ENCODE measurements around the gene IRS2.

GRCh38 chr13:109733550-109733949, 52.8 kb downstream of the IRS2 start:
- TF ChIP-seq, protein P1, sequence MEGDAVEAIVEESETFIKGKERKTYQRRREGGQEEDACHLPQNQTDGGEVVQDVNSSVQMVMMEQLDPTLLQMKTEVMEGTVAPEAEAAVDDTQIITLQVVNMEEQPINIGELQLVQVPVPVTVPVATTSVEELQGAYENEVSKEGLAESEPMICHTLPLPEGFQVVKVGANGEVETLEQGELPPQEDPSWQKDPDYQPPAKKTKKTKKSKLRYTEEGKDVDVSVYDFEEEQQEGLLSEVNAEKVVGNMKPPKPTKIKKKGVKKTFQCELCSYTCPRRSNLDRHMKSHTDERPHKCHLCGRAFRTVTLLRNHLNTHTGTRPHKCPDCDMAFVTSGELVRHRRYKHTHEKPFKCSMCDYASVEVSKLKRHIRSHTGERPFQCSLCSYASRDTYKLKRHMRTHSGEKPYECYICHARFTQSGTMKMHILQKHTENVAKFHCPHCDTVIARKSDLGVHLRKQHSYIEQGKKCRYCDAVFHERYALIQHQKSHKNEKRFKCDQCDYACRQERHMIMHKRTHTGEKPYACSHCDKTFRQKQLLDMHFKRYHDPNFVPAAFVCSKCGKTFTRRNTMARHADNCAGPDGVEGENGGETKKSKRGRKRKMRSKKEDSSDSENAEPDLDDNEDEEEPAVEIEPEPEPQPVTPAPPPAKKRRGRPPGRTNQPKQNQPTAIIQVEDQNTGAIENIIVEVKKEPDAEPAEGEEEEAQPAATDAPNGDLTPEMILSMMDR (optimal IDR thresholded peaks at IDR 0.05 in 1 of 3, IDR thresholded peaks at IDR 0.05 in 1 of 3, conservative IDR thresholded peaks at IDR 0.05 in 1 of 3; ENCODE audit: extremely low read depth in 1 of 3, insufficient read depth in 2 of 3, low read length in 3 of 3): no peak
- TF ChIP-seq EZH2 (IDR thresholded peaks at IDR 0.05; ENCODE audit: low read length): no peak
